ENCODE data around the gene WWP2.
"Not testable (repeated sequence)": the region's sequence is repeated elsewhere in the genome, so short reads cannot be mapped to it uniquely, and the experiment has no call there.

WWP2 gene

DNA sequence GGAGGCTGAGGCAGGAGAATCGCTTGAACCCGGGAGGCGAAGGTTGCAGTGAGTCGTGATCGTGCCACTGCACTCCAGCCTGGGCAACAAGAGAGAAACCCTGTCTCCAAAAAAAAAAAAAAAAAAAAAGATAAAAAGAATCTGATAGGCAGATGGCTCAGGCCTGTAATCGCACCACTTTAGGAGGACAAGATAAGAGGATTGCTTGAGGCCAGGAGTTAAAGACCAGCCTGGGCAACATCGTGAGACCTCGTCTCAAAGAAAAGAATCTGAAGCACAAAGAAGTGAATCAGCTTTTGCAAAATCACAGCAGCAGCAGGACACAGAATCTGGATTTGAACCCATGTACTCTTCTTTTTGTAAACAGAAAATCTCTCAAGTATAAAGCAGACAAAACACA is 15.0 kb upstream of the WWP2 start:
- no peak for DNase-seq

DNA sequence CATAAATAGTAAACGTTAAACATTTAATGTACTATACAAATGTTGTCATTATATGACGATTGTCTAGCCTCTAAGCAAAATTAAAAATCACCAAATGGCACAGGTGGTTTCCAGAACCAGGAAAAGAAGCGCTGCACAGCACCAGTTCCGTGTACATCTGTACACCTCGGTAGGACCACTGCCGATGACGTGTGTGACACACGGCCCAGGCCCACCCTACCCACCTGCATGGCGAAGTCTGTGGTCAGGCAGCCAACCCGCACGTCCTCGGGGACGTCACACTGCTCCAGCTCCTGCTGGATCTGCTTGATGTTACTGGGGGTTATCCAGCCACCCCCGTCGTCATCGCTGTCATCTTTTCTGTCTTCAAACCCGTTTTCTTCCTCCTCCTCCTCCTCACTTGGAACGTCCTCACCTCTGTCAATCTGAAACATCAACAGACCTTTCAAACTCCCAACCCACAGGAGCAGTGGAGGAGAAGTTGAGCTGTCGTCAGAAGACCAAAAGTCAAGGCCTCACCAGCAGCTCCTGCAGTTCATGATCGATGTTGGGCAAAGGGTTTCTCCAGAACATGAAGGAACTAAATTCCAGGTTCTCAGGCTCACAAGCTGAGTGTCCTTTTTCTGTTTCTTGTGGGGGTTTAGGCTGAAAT is 13.3 kb upstream of the WWP2 start:
- DNase-seq: no peak

DNA sequence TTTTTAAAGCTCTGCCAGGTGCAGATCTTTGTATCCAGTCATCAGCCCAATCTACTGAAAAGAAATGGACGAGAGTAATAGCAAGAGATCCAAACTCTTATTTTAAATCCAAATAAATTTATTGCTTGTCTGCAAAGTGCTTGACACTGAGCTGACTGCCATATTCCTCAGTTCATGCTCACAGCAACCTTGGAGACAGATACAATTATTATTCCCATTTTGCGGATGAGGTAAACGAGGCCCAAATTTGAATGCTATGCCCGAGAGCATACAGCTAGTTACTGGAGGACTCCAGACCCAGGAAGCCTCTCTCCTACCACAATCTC is 8.0 kb upstream of the WWP2 start:
- DNase-seq: no peak

DNA sequence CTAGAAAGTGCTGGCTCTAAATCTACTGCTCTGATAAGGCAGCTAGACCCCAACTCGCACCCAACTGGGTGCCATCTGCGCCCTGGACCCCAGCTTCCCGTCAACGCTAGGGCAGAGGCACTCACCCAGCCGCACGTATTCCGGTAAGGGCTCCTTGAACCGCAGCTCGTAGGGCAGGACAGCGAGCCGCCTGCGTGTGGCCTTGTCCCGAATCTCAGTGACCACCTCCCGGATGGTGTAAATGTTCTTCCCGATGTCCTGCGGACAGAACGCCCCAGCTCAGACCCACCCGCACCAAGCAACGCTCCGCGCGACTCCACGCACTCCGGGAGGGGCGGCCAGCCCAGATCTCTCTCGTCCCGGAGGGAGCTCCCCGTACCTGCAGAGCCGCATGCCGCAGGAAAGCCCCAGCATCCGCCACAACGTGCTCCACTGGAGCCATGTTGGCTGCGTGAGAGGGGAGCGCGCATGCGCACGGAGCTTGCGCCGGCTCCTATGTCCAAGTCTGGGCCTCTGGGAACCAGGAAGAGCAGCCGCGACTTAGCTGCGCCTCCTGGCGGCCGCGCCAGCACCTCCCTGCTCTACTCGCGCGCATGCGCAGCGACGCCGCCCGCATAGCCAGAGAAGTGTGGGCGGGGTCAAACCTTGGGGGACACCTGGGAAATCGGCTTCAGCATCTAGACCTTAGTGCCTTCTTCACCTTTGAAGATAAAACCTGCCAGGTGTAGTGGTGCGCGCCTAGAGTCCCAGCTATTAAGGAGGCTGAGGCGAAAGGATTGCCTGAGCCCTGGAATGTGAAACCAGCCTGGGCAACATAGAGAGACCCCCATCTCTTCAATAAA is 7.4 kb upstream of the WWP2 start, which contains the start of gene NOB1:
Gene NOB1, minus strand, starts transcription at position 458 of the 842 bp plus-strand sequence. Its CDS starts 16 bp downstream, at position 442.
- DNase-seq: peak; percentile 94

DNA sequence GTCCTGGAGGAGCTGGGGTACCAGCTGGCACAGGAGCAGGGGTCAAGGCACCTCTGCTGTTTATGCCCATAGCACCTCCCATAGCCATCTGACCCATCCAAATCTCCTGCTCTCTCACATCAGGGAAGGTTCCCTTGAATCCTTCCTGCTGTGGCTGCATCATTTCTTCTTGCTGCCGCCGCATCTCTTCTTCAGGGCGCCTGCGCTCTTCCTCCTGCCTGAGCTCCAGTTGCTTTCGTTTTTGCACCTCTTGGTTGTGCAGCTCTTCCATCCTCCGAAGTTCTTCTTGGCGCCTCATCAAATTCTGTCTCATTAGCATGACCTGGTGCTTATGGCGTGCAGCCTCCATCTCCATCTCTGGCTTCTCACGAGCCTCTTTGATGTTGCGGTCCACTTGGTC is 5.4 kb upstream of the WWP2 start:
- DNase-seq: no peak

DNA sequence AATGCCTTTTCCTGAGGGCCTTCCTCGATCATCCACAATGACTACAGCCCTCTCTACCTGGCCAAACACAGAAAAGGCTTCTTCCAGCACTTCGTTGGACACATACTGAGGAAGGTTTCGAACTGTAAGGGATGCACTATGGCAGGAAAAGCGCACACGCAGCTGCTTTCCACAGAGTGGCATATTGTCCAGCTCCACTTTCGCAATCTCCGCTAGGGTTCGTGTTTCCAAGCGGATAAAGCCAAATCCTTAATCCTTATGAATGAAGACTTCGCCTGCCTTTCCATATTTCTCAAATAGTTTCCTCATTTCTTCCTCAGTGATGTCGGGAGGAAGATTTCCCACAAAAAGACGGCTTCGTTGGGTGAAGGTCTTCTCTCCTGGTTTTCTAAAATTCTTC is 4.8 kb upstream of the WWP2 start:
- not testable (repeated sequence) for DNase-seq

DNA sequence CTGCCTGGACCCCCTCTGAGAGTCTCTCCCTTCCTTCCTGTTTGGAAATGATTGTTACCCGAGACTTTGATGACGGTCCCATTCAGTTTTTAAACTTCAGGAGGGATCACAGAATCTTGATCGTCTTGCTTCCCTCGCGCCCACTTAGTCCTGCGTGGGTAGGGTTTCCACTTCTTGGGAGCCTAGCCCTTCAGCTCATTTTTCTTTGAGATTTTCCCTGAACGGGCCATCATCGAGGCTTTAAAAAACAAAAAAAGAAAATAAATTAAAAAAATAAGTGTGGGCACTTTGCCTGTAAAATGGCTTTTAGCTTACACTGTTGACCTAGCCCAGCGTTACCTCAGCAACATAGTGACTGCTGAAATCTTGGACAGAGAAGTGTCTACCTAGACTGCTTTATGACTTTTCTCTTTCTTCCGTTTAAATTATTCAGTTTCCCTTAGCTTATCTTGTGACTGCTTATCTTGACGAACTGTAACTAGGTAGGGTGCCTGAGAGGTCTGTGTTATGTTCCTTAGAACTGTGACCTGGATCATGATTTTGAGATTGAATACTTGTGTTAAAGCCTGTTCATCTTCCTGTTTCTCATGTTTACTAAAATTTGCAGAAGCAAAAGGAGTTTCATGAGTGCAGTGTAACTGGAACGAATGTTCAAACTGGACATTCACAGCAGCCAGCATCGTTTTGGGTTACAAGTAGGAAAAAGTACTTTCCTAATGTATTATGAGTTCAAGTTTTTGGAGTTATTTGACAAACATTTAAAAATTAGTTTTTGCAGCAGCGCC is 874 bp downstream of the WWP2 start:
- DNase-seq: no peak

DNA sequence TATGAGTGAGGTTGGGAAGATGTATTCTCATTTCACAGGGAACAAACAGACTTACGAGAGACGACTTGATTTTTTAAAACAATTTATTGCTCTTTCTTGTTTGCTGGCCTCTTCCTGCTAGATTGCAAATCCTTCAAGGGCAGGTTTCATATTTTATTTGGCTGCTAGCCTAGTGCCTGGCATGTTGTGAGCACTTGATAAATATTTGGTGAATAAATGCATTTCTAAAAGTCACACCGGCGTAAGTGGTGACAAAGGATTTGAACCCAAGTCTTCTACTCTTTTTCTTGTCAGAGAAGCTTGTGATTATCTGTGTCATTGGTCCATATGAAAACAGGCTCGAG is 1.4 kb downstream of the WWP2 start:
- DNase-seq: no peak

DNA sequence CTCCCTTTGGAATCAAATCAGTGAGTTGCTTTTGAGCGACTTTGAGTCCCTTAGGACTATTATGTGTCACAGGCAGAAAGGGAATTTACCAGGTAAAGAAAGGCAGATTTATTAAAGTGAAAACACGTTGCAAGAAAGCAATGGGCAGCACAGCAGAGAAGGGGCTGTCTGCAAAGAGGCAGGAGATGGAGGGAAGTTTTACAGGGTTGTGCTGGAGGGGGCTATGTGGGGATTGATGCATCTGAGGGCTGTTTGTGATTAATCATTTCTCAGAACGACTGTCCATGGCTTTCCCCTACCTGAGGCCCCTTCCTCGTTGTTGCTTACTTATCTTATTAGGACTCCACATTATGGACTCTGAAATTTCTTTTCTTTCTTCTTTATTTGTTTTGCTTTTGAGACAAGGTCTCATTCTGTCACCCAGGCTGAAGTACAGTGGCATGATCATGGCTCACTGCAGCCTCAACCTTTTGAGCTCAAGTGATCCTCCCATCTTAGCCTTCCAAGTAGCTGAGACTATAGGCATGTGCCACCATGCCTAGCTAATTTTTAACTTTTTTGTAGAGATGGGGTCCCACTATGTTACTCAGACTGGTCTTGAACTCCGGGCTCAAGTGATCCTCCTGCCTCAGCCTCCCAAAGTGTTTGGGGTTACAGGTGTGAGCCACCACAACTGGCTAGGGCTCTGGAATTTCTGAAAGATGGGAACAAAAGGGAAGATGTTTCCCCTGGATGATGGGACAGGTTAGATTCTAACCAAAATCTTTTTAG is 5.5 kb downstream of the WWP2 start:
- no peak for DNase-seq

DNA sequence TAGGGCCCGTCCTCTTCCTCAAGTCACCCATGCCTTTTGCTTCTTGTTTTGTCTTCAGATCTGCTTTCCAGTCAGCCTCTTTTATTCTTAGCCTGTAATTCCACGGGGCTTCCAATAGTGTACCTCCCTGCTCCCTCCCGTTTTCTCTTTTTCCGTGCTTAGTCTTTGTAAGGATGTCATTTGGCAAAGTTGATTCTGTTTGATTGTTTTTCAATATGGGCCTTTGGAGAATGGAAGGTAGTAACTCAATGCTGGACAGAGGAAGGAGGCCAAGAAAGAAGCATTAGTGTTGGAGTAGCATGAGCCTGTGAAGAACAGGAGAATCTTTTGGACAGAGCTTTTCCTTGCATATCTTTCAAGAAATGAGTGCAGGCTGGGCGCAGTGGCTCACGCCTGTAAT is 6.5 kb downstream of the WWP2 start:
- DNase-seq: no peak

DNA sequence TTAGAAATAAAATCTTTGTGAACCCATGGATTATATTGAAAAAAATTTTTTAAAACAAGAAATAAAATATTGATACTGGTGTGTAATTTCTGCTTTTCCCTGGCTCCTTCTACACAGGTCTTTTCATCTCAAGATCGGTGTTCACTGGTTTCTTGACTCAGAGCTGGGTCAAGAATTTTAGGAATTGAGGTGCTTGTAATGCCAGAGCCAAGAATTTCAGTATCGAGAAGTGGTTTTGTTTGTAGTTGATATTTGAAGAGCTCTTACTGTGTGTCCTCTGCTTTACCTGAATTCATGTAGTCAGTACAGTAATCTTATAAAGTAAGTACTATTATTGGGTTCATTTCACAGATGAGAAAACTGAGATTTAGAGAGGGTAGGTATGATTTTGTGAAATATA is 7.3 kb downstream of the WWP2 start:
- no peak for DNase-seq

DNA sequence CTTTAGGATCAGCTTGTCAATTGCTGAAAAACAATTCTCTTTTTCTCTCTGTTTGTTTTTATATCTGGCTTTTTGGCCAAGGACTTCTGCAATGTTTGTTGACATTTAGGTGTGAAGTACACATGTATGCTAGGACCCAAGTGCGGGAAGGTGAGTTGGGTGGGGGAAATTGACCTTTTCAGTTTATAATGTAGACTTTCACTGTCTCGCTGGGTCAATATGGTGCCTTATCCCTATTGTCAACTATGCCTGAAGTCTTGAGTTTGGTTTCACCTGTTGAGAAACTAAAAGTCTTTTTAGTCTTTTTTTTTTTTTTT is 9.5 kb downstream of the WWP2 start:
- no peak for DNase-seq

DNA sequence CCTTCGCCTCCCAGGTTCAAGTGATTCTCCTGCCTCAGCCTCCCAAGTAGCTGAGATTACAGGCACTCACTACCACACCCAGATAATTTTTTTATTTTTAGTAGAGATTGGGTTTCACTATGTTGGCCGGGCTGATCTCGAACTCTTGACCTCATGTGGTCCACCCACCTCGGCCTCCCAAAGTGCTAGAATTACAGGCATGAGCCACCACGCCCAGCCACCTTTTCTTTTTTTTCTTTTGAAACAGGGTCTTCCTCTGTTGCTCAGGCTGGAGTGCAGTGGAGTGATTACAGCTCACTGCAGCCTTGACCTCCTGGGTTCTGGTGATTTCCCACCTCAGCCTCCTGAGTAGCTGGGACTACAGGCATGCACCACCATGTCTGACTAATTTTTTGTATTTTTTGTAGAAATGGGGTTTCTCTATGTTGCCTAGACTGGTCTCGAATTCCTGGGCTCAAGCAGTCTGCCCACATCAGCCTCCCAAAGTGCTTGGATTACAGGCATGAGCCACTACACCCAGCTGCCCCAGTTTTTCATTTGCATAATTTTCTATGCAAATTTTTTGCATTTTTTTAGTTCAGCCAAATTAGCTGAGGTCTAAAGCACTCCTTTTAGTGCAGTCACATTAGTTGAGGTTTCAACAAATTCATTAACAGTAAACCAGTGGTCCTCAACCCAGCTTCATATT is 11.3 kb downstream of the WWP2 start:
- no peak for DNase-seq

DNA sequence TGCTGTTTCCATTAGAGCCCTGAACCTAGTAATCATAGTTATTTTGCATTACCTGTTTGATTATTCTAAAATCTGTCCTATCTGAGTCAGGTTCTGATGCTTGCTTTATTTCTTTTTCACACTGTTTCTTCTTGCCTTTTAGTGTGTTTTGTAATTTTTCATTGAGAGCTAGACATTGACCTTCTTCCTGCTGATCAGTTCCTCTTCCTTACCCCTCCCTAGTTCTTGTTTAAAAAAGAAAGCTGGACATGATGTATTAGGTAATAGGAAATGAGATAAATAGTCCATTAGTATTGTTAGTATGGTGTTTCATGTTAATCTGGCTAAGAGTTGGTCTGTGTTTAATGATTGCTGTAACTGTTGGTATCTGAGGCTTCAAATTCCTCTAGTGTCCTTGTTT is 13.4 kb downstream of the WWP2 start:
- no peak for DNase-seq

DNA sequence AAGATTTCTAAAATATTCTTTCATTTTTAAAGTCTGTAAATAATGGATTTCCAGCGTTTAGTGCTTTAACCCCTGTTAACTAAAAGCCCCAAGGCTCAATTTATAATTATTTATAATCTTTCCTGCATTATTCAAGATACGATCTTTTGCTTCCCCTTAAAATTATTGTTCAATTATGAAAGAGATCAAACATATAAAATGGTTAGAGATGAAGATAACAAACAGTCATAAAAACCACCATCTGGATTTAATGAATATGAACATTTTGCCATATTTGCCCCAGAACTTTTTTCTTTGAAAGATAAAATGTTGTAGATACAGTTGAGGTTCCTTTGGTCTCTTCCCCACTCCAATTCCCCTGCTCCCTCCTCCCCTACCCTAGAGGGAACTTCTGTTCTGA is 17.6 kb downstream of the WWP2 start:
- DNase-seq: no peak

DNA sequence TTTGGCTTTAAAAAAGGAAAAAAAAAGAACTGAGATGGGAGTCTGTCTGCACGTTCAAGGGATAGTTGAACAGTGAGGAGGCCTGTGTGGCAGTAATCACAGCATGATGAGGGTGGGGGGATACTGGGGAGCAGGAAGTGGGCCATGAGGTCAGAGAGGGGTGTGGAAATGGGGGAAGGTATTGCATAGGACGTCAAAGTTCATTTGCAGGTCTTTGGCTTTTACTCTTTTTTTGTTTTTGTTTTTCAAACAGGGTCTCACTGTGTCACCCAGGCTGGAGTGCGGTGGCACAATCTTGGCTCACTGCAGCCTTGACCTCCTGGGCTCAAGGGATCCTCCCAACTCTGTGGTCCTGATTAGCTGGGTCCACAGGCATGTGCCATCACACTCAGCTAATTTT is 19.0 kb downstream of the WWP2 start:
- DNase-seq: no peak

DNA sequence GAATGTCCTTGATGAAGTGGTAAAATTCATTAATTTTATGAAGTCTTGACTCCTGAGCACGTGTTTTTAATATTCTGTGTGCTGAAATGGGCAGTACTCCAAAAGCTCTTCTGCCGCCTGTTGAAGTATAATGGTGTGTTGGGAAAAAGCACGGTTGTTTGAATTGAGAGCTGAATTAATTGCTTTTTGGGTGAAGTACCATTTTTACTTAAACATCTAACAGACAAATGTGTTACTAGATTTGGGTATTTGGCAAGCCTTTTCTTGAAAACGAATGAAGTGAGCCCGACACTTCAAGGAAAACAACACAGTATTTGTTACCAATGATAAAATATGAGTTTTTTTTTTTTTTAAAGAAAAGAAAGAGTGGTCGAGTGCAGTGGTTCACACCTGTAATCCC is 22.5 kb downstream of the WWP2 start:
- DNase-seq: no peak

DNA sequence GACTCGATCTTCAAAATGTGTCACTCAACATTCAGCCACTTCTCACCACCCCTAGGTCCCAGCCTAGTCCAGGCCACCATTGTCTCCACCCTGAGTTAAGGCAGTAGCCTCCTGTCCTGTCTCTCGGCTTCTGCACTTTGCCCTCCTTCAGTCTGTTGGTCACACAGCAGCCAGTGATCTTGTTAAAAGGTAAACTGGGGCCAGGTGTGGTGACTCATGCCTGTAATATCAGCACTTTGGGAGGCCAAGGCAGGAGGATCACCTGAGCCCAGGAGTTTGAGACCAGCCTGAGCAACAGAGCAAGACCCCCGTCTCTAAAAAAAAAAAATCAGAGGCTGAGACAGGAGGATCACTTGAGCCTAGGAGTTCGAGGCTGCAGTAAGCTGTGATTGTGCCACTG is 25.8 kb downstream of the WWP2 start:
- DNase-seq: no peak

DNA sequence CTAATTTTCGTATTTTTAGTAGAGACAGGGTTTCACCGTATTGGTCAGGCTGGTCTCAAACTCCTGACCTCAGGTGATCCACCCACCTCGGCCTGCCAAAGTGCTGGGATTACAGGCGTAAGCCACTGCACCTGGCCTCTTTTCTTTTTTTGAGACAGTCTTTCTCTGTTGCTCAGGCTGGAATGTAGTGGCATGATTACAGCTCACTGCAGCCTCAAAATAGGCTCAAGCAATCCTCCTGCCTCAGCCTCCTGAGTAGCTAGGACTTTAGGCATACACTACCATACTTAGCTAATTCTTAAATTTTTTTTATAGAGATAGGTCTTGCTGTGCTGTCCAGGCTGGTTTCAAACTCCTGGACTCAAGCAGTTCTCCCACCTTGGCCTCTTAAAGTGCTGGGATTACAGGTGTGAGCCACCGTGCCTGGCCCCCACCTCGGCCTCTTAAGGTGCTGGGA is 29.3 kb downstream of the WWP2 start:
- not testable (repeated sequence) for DNase-seq

DNA sequence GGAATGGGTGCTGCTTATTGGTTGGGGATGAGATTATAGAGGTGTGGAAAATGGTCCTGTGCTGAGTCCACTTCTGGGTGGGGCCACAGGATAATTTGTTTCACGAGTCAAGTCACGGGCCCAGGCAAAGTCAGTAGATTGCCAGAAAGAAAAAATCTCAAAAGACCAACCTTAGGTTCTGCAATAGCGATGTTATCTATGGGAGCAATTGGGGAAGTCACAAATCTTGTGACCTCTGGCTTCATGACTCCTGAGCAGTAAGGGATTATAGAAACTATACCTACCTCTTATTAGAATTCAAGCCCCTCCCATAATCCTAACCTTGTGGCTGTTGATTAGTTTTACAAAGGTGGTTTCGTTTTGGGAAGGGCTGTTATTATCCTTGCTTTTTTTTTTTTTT is 31.4 kb downstream of the WWP2 start:
- no peak for DNase-seq

DNA sequence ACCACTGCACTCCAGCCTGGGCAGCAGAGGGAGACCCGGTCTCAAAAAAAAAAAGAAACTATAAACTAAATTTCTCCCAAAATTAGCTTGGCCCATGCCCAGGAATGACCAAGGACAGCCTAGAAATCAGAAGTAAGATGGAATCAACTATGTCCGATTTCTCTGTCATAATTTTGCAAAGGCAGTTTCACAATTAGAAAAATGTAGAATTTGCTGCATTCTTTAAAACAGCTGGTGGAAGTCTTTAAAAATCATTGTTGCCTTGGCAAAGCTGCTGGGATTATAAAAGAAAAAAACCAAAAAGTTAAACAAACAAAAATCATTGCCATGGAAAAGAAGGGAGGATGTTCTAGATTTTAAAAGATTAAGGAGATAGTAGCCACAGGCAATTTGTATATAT is 32.4 kb downstream of the WWP2 start:
- no peak for DNase-seq

DNA sequence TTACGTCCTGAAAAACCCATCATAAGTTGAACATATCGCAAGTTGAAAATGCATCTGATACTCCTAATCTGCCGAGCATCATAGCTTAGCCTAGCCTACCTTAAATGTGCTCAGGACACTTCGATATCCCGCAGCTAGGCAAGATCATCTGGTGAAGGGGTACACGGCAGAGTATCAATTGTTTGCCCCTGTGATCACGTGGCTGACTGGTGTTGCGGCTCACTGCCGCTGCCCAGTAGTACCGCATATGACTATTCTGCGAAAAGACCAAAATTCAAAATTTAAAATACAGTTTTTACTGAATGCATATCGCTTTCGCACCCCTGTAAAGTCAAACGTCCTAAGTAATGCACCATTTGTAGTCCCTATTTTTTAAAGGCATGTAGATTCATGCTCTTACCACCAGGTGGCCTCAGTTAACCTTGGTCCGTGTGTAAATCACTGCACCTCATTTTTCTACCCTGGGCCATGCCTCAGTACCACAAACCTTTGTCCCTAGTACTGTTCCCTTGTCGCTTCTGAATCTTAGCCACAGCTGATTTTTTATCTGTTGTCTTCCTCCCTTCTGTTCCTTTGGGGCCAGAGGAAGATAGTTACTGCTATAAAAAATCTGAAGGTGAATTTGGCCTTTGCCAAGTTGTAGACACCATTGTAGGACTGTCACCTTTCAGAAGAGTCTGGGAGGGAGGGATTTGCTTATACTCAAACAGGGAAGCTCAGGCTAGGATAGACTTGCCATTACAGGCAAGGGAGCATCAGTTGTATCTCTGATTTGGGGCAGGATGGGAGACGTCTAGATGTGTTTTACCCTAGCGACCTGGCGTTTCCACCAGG is 34.4 kb downstream of the WWP2 start:
- peak; percentile 21 for DNase-seq

All from NCI-H146 (cell line).